ENCODE measurements around the gene C1QTNF12.

Gene C1QTNF12

GRCh38 chr1:1226566-1227362, 19.8 kb downstream of the C1QTNF12 start:
- DNase-seq: no peak

- no peak for DNase-seq
Measured at GRCh38 chr1:1225913-1226312, 20.6 kb downstream of the C1QTNF12 start.

GRCh38 chr1:1225238-1225845, 21.2 kb downstream of the C1QTNF12 start:
- no peak for DNase-seq

- DNase-seq: no peak
Measured at GRCh38 chr1:1223891-1224290, 22.6 kb downstream of the C1QTNF12 start.

GRCh38 chr1:1223321-1223720, 23.2 kb downstream of the C1QTNF12 start:
- no peak for DNase-seq

- no peak for DNase-seq
Measured at GRCh38 chr1:1222575-1223225, 23.8 kb downstream of the C1QTNF12 start.

GRCh38 chr1:1221887-1222574, 24.5 kb downstream of the C1QTNF12 start:
- no peak for DNase-seq

- DNase-seq: no peak
Measured at GRCh38 chr1:1220197-1220596, 26.3 kb downstream of the C1QTNF12 start.

- DNase-seq: no peak
Measured at GRCh38 chr1:1219341-1219740, 27.2 kb downstream of the C1QTNF12 start.

GRCh38 chr1:1218524-1219200, 27.9 kb downstream of the C1QTNF12 start:
- no peak for DNase-seq

- no peak for DNase-seq
Measured at GRCh38 chr1:1217621-1218523, 28.6 kb downstream of the C1QTNF12 start.

- no peak for DNase-seq
Measured at GRCh38 chr1:1216770-1217620, 29.5 kb downstream of the C1QTNF12 start.

- DNase-seq: no peak
Measured at GRCh38 chr1:1215881-1216605, 30.5 kb downstream of the C1QTNF12 start.

- DNase-seq: no peak
Measured at GRCh38 chr1:1215080-1215676, 31.3 kb downstream of the C1QTNF12 start.

GRCh38 chr1:1213345-1214265, 32.9 kb downstream of the C1QTNF12 start, which contains the start of gene TNFRSF4:
Gene TNFRSF4, minus strand, starts transcription at chr1:1214153. Its CDS starts 26 bp downstream, at chr1:1214127.
- DNase-seq: peak; percentile 46

- peak; percentile 50 for DNase-seq
Measured at GRCh38 chr1:1212780-1213344, 33.7 kb downstream of the C1QTNF12 start.

GRCh38 chr1:1211541-1212441, 34.7 kb downstream of the C1QTNF12 start:
- peak; percentile 17 for DNase-seq

Measured in activated CD8-positive, alpha-beta memory T cell treated with anti-CD3 and anti-CD28 coated beads, Interleukin-2, amount 50 U/mL, for 4 hours (primary cell).